Measurements from ENCODE around the gene ARHGAP27.

Gene ARHGAP27

GRCh38 chr17:45384047-45384788, 48.5 kb downstream of the ARHGAP27 start:
- DNase-seq: no peak

- DNase-seq: no peak
These were observed 49.7 kb downstream of the ARHGAP27 start for GRCh38 chr17:45383003-45383402.

GRCh38 chr17:45382226-45382625, 50.4 kb downstream of the ARHGAP27 start:
- DNase-seq: no peak

GRCh38 chr17:45380991-45381390, 51.7 kb downstream of the ARHGAP27 start:
- DNase-seq: no peak

GRCh38 chr17:45380046-45380765, 52.5 kb downstream of the ARHGAP27 start:
- no peak for DNase-seq

- no peak for DNase-seq
These were observed 55.3 kb downstream of the ARHGAP27 start for GRCh38 chr17:45377401-45377800.

- no peak for DNase-seq
These were observed 56.3 kb downstream of the ARHGAP27 start for GRCh38 chr17:45376171-45377005.

- no peak for DNase-seq
These were observed 58.2 kb downstream of the ARHGAP27 start for GRCh38 chr17:45374501-45374900.

- DNase-seq: no peak
These were observed 60.3 kb downstream of the ARHGAP27 start for GRCh38 chr17:45372325-45372869.

- no peak for DNase-seq
These were observed 61.0 kb downstream of the ARHGAP27 start for GRCh38 chr17:45371414-45372324.

- DNase-seq: no peak
These were observed 61.7 kb downstream of the ARHGAP27 start for GRCh38 chr17:45370949-45371413.

GRCh38 chr17:45369421-45369820, 63.2 kb downstream of the ARHGAP27 start:
- no peak for DNase-seq

- no peak for DNase-seq
These were observed 64.0 kb downstream of the ARHGAP27 start for GRCh38 chr17:45368651-45369050.

GRCh38 chr17:45367216-45367615, 65.5 kb downstream of the ARHGAP27 start:
- no peak for DNase-seq

- no peak for DNase-seq
These were observed 66.0 kb downstream of the ARHGAP27 start for GRCh38 chr17:45366691-45367090.

- DNase-seq: no peak
These were observed 66.6 kb downstream of the ARHGAP27 start for GRCh38 chr17:45366049-45366448.

GRCh38 chr17:45364531-45365390, 67.9 kb downstream of the ARHGAP27 start:
- peak; percentile 85 for DNase-seq

- DNase-seq: no peak
These were observed 69.2 kb downstream of the ARHGAP27 start for GRCh38 chr17:45363498-45363897.

GRCh38 chr17:45361976-45362375, 70.7 kb downstream of the ARHGAP27 start:
- no peak for DNase-seq

- no peak for DNase-seq
These were observed 71.2 kb downstream of the ARHGAP27 start for GRCh38 chr17:45361451-45361850.

Data from NCI-H1436 treated with DMSO at 0.1 percent for 48 hours (cell line).